H1 (cell line): ENCODE results near the gene DENND1A. TPM values are rescaled to one million over a fixed set of nuclear protein-coding genes. Genes with fewer than 3 reads are reported as not detected.

Source experiments
- BACH1 ChIP-seq: IDR thresholded peaks from 2 replicates; pipeline ENCODE4 v1.6.1; 2012; ENCODE audit warnings: low read length, improper control_type of control experiment
- BRCA1 ChIP-seq: IDR thresholded peaks from 2 replicates; pipeline ENCODE4 v1.6.1; 2012; ENCODE audit warnings: low read depth, low read length, improper control_type of control experiment
- HDAC2 ChIP-seq, 2 experiments: fragments of 300-600 bp in 1 of 2; sonication (generic) in 1 of 2; IDR thresholded peaks; 2 replicates each; pipeline ENCODE4 v1.6.1; 2011 to 2012; ENCODE audit warnings: low read depth in 2 of 2, low read length in 2 of 2, mild to moderate bottlenecking in 2 of 2, moderate library complexity in 2 of 2, borderline replicate concordance in 1 of 2, inconsistent platforms in 1 of 2
- MAFK ChIP-seq: IDR thresholded peaks from 2 replicates; pipeline ENCODE4 v1.6.1; 2012; ENCODE audit warnings: low read depth, mild to moderate bottlenecking, improper control_type of control experiment, low read length
- POLR2A ChIP-seq, 2 experiments: IDR thresholded peaks; 1 replicate in 1 of 2; 2 replicates in 1 of 2; pipeline ENCODE4 v1.6.1; 2011; ENCODE audit warnings: low read depth in 2 of 2, low read length in 2 of 2, mild to moderate bottlenecking in 2 of 2; ENCODE audit errors: control extremely low read depth in 1 of 2
- SP1 ChIP-seq: IDR thresholded peaks from 2 replicates; pipeline ENCODE4 v1.6.1; 2011; ENCODE audit warnings: low read depth, low read length
- polyA plus RNA-seq, 7 experiments: library from polyadenylated mRNA; depleted of rRNA in 3 of 7; stranded (reverse) in 5 of 7; unstranded in 2 of 7; fragments of >200 nt in 5 of 7; fragments of 200-250 nt in 2 of 7; gene quantifications; 1 replicate in 5 of 7; 2 replicates in 1 of 7; 4 replicates in 1 of 7; pipeline versions ENCODE4 v1.2.1 to v1.2.3, GENCODE V29; 2011 to 2013; ENCODE audit warnings: missing spikeins in 2 of 7, mixed read lengths in 2 of 7
- total RNA-seq: library from RNA; stranded (reverse); fragmentation: NEBNext Ultra II Directional; extraction: Animal tissue kit (Norgen Biotek cat#: 25700); gene quantifications from 2 replicates; pipeline ENCODE4 v1.2.1, GENCODE V29; 2021

The DENND1A gene
- total and polyA plus RNA-seq, 2 of the 8 experiments (the other 6 are each of a cell fraction or from before 2014, with no cell fraction given): 24.1 to 26.4 TPM

- TF ChIP-seq POLR2A (IDR thresholded peaks at IDR 0.05; ENCODE audit: control extremely low read depth in 1 of 2, low read depth in 2 of 2, low read length in 2 of 2) (no peak), SP1 (no peak), BACH1 (no peak), HDAC2 (IDR thresholded peaks at IDR 0.05; ENCODE audit: borderline replicate concordance in 1 of 2, low read depth in 2 of 2, low read length in 2 of 2) (no peak), MAFK (no peak), BRCA1 (no peak)
- TF ChIP-seq, all 59 proteins: peak for 0
These were observed 594.0 kb downstream of the DENND1A start (continued) for GRCh38 chr9:123335986-123336329.
